HCT116 (cell line): Measurements from ENCODE around the gene HSPA4. TPM values are rescaled to one million over a fixed set of nuclear protein-coding genes. Genes with fewer than 3 reads are reported as not detected.

Experiments used
- ATAC-seq: fragments of 200-7000 bp; cut with Tn5 transposase; 2 replicates; pipeline ENCODE4 v1.9.1; 2020; ENCODE audit warnings: mild to moderate bottlenecking, moderate library complexity
- BruUV-seq: library from RNA; stranded (reverse); fragments of 400-500 nt; replicated peaks from 2 replicates; lab custom pipeline; 2021; lab: Mats Ljungman, UMichigan
- CTCF ChIA-PET: fragments of 300-600 bp; sonication (Branson Sonifier 250); formaldehyde crosslinking; loops from one replicate; lab custom pipeline; 2021; ENCODE audit warnings: antibody characterized with exemption; lab: Charles Lee
- POLR2A ChIA-PET: fragments of 300-600, 350-600 bp; sonication (Branson Sonifier 250); formaldehyde crosslinking; loops from one replicate; lab custom pipeline; 2021; ENCODE audit warnings: antibody characterized with exemption; lab: Charles Lee
- RAD21 ChIA-PET, 2 experiments: fragments of 300-600 bp; sonication (Branson Sonifier 250); formaldehyde crosslinking; loops; one replicate each; lab custom pipeline; 2023; ENCODE audit warnings: low total read pairs in 2 of 2; ENCODE audit not compliant: uncharacterized antibody in 2 of 2, unreplicated experiment in 2 of 2, low non-redundant PET in 1 of 2; lab: Charles Lee
- DNase-seq: peaks from one replicate; pipeline ENCODE4 v3.0.0-alpha.2; 2010; ENCODE audit warnings: low read depth, low spot score
- H2AFZ ChIP-seq: fragments of 200-600 bp; shearing (Covaris generic), sonication (generic); 2 replicates; pipeline ENCODE4 v1.6.1; 2017; ENCODE audit warnings: low read depth, mixed run types, mixed read lengths, antibody characterized with exemption, low read length; ENCODE audit not compliant: poor library complexity, severe bottlenecking
- H3K27ac ChIP-seq: 2 replicates; pipeline ENCODE4 v1.5.1; 2012; ENCODE audit warnings: low read depth, low read length
- H3K27me3 ChIP-seq: fragments of 200-600 bp; sonication (generic); 2 replicates; pipeline ENCODE4 v1.6.1; 2016; ENCODE audit warnings: mixed run types, low read length, mixed read lengths; ENCODE audit not compliant: insufficient read depth
- H3K36me3 ChIP-seq, 2 experiments: fragments of 200-500 bp in 1 of 2; fragments of 200-600 bp in 1 of 2; sonication (Bioruptor generic) in 1 of 2; sonication (generic) in 1 of 2; 2 replicates each; pipeline versions ENCODE4 v1.5.1 to v1.6.1; 2014 to 2016; ENCODE audit warnings: low read length in 2 of 2, inconsistent platforms in 1 of 2, mixed read lengths in 1 of 2, mixed run types in 1 of 2; ENCODE audit not compliant: insufficient read depth in 2 of 2, control insufficient read depth in 1 of 2
- H3K4me1 ChIP-seq, 2 experiments: fragments of 200-600 bp in 1 of 2; sonication (generic) in 1 of 2; 2 replicates each; pipeline versions ENCODE4 v1.5.1 to v1.6.1; 2012 to 2017; ENCODE audit warnings: low read length in 2 of 2, inconsistent platforms in 1 of 2, mild to moderate bottlenecking in 1 of 2, mixed read lengths in 1 of 2, mixed run types in 1 of 2, moderate library complexity in 1 of 2; ENCODE audit not compliant: insufficient read depth in 2 of 2, control insufficient read depth in 1 of 2
- H3K4me2 ChIP-seq: fragments of 200-600 bp; sonication (generic); 2 replicates; pipeline ENCODE4 v1.6.1; 2017; ENCODE audit warnings: mixed run types, low read length, mixed read lengths
- H3K4me3 ChIP-seq, 2 experiments: fragments of 200-600 bp in 1 of 2; sonication (generic) in 1 of 2; replicated peaks in 1 of 2; 2 replicates each; pipeline ENCODE4 v1.5.1; 2011 to 2016; ENCODE audit warnings: low read length in 2 of 2, control low read depth in 1 of 2, low read depth in 1 of 2, mild to moderate bottlenecking in 1 of 2, mixed read lengths in 1 of 2, mixed run types in 1 of 2
- H3K79me2 ChIP-seq: fragments of 200-600 bp; sonication (generic); 2 replicates; pipeline ENCODE4 v1.6.1; 2017; ENCODE audit warnings: mild to moderate bottlenecking, mixed run types, low read length, moderate library complexity, mixed read lengths; ENCODE audit not compliant: insufficient read depth
- H3K9ac ChIP-seq: fragments of 200-600 bp; sonication (generic); 2 replicates; pipeline ENCODE4 v1.6.1; 2016; ENCODE audit warnings: low read length, mixed read lengths
- H3K9me2 ChIP-seq: fragments of 200-600 bp; sonication (generic), shearing (Covaris generic); 2 replicates; pipeline ENCODE4 v1.6.1; 2017; ENCODE audit warnings: mixed run types, mild to moderate bottlenecking, moderate library complexity; ENCODE audit not compliant: insufficient read depth
- H3K9me3 ChIP-seq, 2 experiments: fragments of 200-500 bp in 1 of 2; fragments of 200-600 bp in 1 of 2; sonication (Bioruptor generic) in 1 of 2; sonication (generic) in 1 of 2; 2 replicates each; pipeline ENCODE4 v1.6.1; 2014 to 2017; ENCODE audit warnings: low read length in 2 of 2, mixed read lengths in 2 of 2, inconsistent platforms in 1 of 2, low read depth in 1 of 2, mild to moderate bottlenecking in 1 of 2, mixed run types in 1 of 2, moderate library complexity in 1 of 2; ENCODE audit not compliant: control insufficient read depth in 1 of 2, insufficient read depth in 1 of 2
- H4K20me1 ChIP-seq: fragments of 200-600 bp; sonication (generic), shearing (Covaris generic); 2 replicates; pipeline ENCODE4 v1.6.1; 2017; ENCODE audit warnings: mixed run types, mild to moderate bottlenecking, moderate library complexity; ENCODE audit not compliant: insufficient read depth
- ATF3 ChIP-seq: IDR thresholded peaks from 2 replicates; pipeline ENCODE4 v1.6.1; 2012
- CEBPB ChIP-seq: IDR thresholded peaks from 2 replicates; pipeline ENCODE4 v1.6.1; 2012; ENCODE audit warnings: low read depth
- EZH2phosphoT487 ChIP-seq: fragments of 200-600 bp; IDR thresholded peaks from 2 replicates; pipeline ENCODE4 v1.6.1; 2018; ENCODE audit warnings: antibody characterized with exemption, borderline replicate concordance
- FOSL1 ChIP-seq: IDR thresholded peaks from 2 replicates; pipeline ENCODE4 v1.6.1; 2012; ENCODE audit warnings: low read depth
- MAX ChIP-seq: IDR thresholded peaks from 2 replicates; pipeline ENCODE4 v1.6.1; 2012
- RAD21 ChIP-seq: IDR thresholded peaks from 2 replicates; pipeline ENCODE4 v1.6.1; 2012; ENCODE audit warnings: low read depth, mild to moderate bottlenecking
- REST ChIP-seq: IDR thresholded peaks from 2 replicates; pipeline ENCODE4 v1.6.1; 2012; ENCODE audit warnings: low read depth
- SIN3A ChIP-seq: IDR thresholded peaks from 2 replicates; pipeline ENCODE4 v1.6.1; 2012; ENCODE audit warnings: low read depth
- SRF ChIP-seq: IDR thresholded peaks from 2 replicates; pipeline ENCODE4 v1.6.1; 2012; ENCODE audit warnings: low read depth
- TCF7L2 ChIP-seq: IDR thresholded peaks from 2 replicates; pipeline ENCODE4 v1.7.0; 2011; ENCODE audit warnings: borderline replicate concordance, inconsistent platforms; ENCODE audit not compliant: insufficient read depth, insufficient read length; ENCODE audit errors: extremely low read depth
- ZBTB33 ChIP-seq: IDR thresholded peaks from 2 replicates; pipeline ENCODE4 v1.6.1; 2011; ENCODE audit warnings: mild to moderate bottlenecking, low read length, moderate library complexity; ENCODE audit not compliant: insufficient replicate concordance; ENCODE audit errors: extremely low read depth
- ZNF274 ChIP-seq: fragments of 200-500 bp; sonication (Bioruptor generic); IDR thresholded peaks from 2 replicates; pipeline ENCODE4 v1.6.1; 2014; ENCODE audit warnings: mild to moderate bottlenecking, low read depth, low read length, inconsistent platforms
- intact Hi-C: fragments of 100-400 bp; cut with micrococcal nuclease; formaldehyde crosslinking; loops from 2 replicates; pipeline ENCODE4 v1.10.0; 2022
- total RNA-seq: library from RNA; stranded (reverse); gene quantifications from one replicate; pipeline ENCODE4 v1.2.1, GENCODE V29; 2021; ENCODE audit not compliant: unreplicated experiment

HSPA4 gene
- total RNA-seq, 1 experiment from 2014 or later: 212 TPM

- Histone ChIP-seq H3K9ac (no peak overlapping the region), H3K27me3 (no peaks in the 10 kb centered on the region), H3K4me2 (no peak overlapping the region), H2AFZ (no peak overlapping the region), H3K4me3 (no peak overlapping the region), H3K36me3 (no peaks in the 10 kb centered on the region), H3K4me1 (no peaks in the 10 kb centered on the region), H3K27ac (no peak overlapping the region), H3K9me2 (no peaks in the 10 kb centered on the region), H3K9me3 (no peaks in the 10 kb centered on the region), H4K20me1 (no peaks in the 10 kb centered on the region), H3K79me2 (no peaks in the 10 kb centered on the region)
- DNase-seq (no peak), ATAC-seq (no peak)
- TF ChIP-seq ZBTB33 (no peak), MAX (no peak), REST (no peak), FOSL1 (no peak), SIN3A (no peak), ZNF274 (no peak), SRF (no peak), RAD21 (no peak), EZH2phosphoT487 (no peak), CEBPB (no peak), ATF3 (no peak), TCF7L2 (no peak)
- intact Hi-C loops: no loop called here
- BruUV-seq: no TSS peak
- RAD21 ChIA-PET: no interaction called here
- POLR2A ChIA-PET: no interaction called here
- CTCF ChIA-PET: no interaction called here
Measured at GRCh38 chr5:133123297-133123696, 71.5 kb downstream of the HSPA4 start.
